HEK293 (cell line): ENCODE measurements around the gene WDR55.

ENCODE experiments used
- EGR2 ChIP-seq: fragments of 450-650 bp; formaldehyde crosslinking; IDR thresholded peaks from 2 replicates; pipeline ENCODE4 v1.5.1; 2016; ENCODE audit warnings: low read depth, missing biosample characterization, missing genetic modification characterization
- GLIS2 ChIP-seq: fragments of 450-650 bp; formaldehyde crosslinking; IDR thresholded peaks from 2 replicates; pipeline ENCODE4 v1.5.1; 2016; ENCODE audit warnings: missing biosample characterization, missing genetic modification characterization
- KLF1 ChIP-seq: fragments of 450-650 bp; formaldehyde crosslinking; IDR thresholded peaks from 2 replicates; pipeline ENCODE4 v1.5.1; 2016; ENCODE audit warnings: missing biosample characterization, missing genetic modification characterization
- KLF8 ChIP-seq: fragments of 450-650 bp; formaldehyde crosslinking; IDR thresholded peaks from 2 replicates; pipeline ENCODE4 v1.5.1; 2016; ENCODE audit warnings: missing biosample characterization, missing genetic modification characterization
- MEIS1 ChIP-seq: sonication (generic); formaldehyde crosslinking; IDR thresholded peaks from 2 replicates; pipeline ENCODE4 v1.8.1; 2022; ENCODE audit warnings: missing genetic modification reagents, mild to moderate bottlenecking, borderline replicate concordance
- OSR2 ChIP-seq: fragments of 450-650 bp; formaldehyde crosslinking; IDR thresholded peaks from 2 replicates; pipeline ENCODE4 v1.5.1; 2016; ENCODE audit warnings: missing biosample characterization, missing genetic modification characterization
- YY1 ChIP-seq: fragments of 450-650 bp; formaldehyde crosslinking; IDR thresholded peaks from 2 replicates; pipeline ENCODE4 v1.5.1; 2018; ENCODE audit warnings: missing biosample characterization, missing genetic modification characterization
- ZBTB1 ChIP-seq: fragments of 450-650 bp; formaldehyde crosslinking; IDR thresholded peaks from 2 replicates; pipeline ENCODE4 v1.5.1; 2016; ENCODE audit warnings: missing biosample characterization, missing genetic modification characterization
- ZBTB17 ChIP-seq: fragments of 450-650 bp; formaldehyde crosslinking; IDR thresholded peaks from 2 replicates; pipeline ENCODE4 v1.5.1; 2016; ENCODE audit warnings: missing biosample characterization, missing genetic modification characterization
- ZBTB44 ChIP-seq: fragments of 450-650 bp; IDR thresholded peaks from 2 replicates; pipeline ENCODE4 v1.5.1; 2018; ENCODE audit warnings: missing biosample characterization, mild to moderate bottlenecking, missing genetic modification characterization
- ZBTB48 ChIP-seq: fragments of 450-650 bp; formaldehyde crosslinking; IDR thresholded peaks from 2 replicates; pipeline ENCODE4 v1.5.1; 2016; ENCODE audit warnings: missing biosample characterization, missing genetic modification characterization
- ZBTB8A ChIP-seq: fragments of 450-650 bp; formaldehyde crosslinking; IDR thresholded peaks from 2 replicates; pipeline ENCODE4 v1.5.1; 2016; ENCODE audit warnings: missing biosample characterization, missing genetic modification characterization
- ZEB2 ChIP-seq: fragments of 450-650 bp; formaldehyde crosslinking; IDR thresholded peaks from 2 replicates; pipeline ENCODE4 v1.5.1; 2016; ENCODE audit warnings: missing biosample characterization, missing genetic modification characterization
- ZFP37 ChIP-seq: fragments of 450-650 bp; formaldehyde crosslinking; IDR thresholded peaks from 2 replicates; pipeline ENCODE4 v1.5.1; 2016; ENCODE audit warnings: missing biosample characterization, missing genetic modification characterization
- ZNF121 ChIP-seq: fragments of 450-650 bp; formaldehyde crosslinking; IDR thresholded peaks from 2 replicates; pipeline ENCODE4 v1.5.1; 2016; ENCODE audit warnings: missing biosample characterization, missing genetic modification characterization
- ZNF132 ChIP-seq: fragments of 450-650 bp; formaldehyde crosslinking; IDR thresholded peaks from 2 replicates; pipeline ENCODE4 v1.5.1; 2017; ENCODE audit warnings: missing biosample characterization, missing genetic modification characterization, borderline replicate concordance
- ZNF140 ChIP-seq: fragments of 450-650 bp; formaldehyde crosslinking; IDR thresholded peaks from 2 replicates; pipeline ENCODE4 v1.5.1; 2016; ENCODE audit warnings: missing biosample characterization, missing genetic modification characterization
- ZNF174 ChIP-seq: fragments of 450-650 bp; formaldehyde crosslinking; IDR thresholded peaks from 2 replicates; pipeline ENCODE4 v1.5.0; 2017; ENCODE audit warnings: missing biosample characterization, mild to moderate bottlenecking, missing genetic modification characterization
- ZNF18 ChIP-seq: fragments of 450-650 bp; formaldehyde crosslinking; IDR thresholded peaks from 2 replicates; pipeline ENCODE4 v1.5.1; 2016; ENCODE audit warnings: missing biosample characterization, missing genetic modification characterization
- ZNF184 ChIP-seq: fragments of 450-650 bp; IDR thresholded peaks from 2 replicates; pipeline ENCODE4 v1.5.1; 2018; ENCODE audit warnings: missing biosample characterization, mild to moderate bottlenecking, missing genetic modification characterization
- ZNF19 ChIP-seq: fragments of 450-650 bp; formaldehyde crosslinking; IDR thresholded peaks from 2 replicates; pipeline ENCODE4; 2016; ENCODE audit warnings: missing biosample characterization, missing genetic modification characterization, low read depth
- ZNF223 ChIP-seq: fragments of 450-650 bp; formaldehyde crosslinking; IDR thresholded peaks from 2 replicates; pipeline ENCODE4 v1.5.1; 2016; ENCODE audit warnings: missing biosample characterization, missing genetic modification characterization
- ZNF24 ChIP-seq: fragments of 450-650 bp; formaldehyde crosslinking; IDR thresholded peaks from 2 replicates; pipeline ENCODE4 v1.5.1; 2016; ENCODE audit warnings: missing biosample characterization, missing genetic modification characterization
- ZNF280C ChIP-seq: fragments of 450-650 bp; formaldehyde crosslinking; IDR thresholded peaks from 2 replicates; pipeline ENCODE4 v1.5.1; 2016; ENCODE audit warnings: missing biosample characterization, missing genetic modification characterization
- ZNF302 ChIP-seq: fragments of 450-650 bp; formaldehyde crosslinking; IDR thresholded peaks from 2 replicates; pipeline ENCODE4 v1.5.1; 2016; ENCODE audit warnings: missing biosample characterization, missing genetic modification characterization, low read depth
- ZNF510 ChIP-seq: fragments of 450-650 bp; formaldehyde crosslinking; IDR thresholded peaks from 2 replicates; pipeline ENCODE4 v1.5.1; 2018; ENCODE audit warnings: mild to moderate bottlenecking, missing genetic modification characterization, missing biosample characterization; ENCODE audit not compliant: insufficient replicate concordance
- ZNF521 ChIP-seq: fragments of 450-650 bp; formaldehyde crosslinking; IDR thresholded peaks from 2 replicates; pipeline ENCODE4 v1.5.1; 2017; ENCODE audit warnings: missing biosample characterization, mild to moderate bottlenecking, missing genetic modification characterization
- ZNF529 ChIP-seq: fragments of 450-650 bp; formaldehyde crosslinking; IDR thresholded peaks from 2 replicates; pipeline ENCODE4 v1.5.1; 2017; ENCODE audit warnings: missing genetic modification characterization, missing biosample characterization; ENCODE audit not compliant: insufficient replicate concordance
- ZNF530 ChIP-seq: fragments of 450-650 bp; formaldehyde crosslinking; IDR thresholded peaks from 2 replicates; pipeline ENCODE4 v1.5.1; 2016; ENCODE audit warnings: low read depth, missing biosample characterization, missing genetic modification characterization
- ZNF549 ChIP-seq: fragments of 450-650 bp; IDR thresholded peaks from 2 replicates; pipeline ENCODE4 v1.5.1; 2018; ENCODE audit warnings: missing biosample characterization, missing genetic modification characterization, mild to moderate bottlenecking, inconsistent platforms, moderate library complexity
- ZNF580 ChIP-seq: fragments of 450-650 bp; formaldehyde crosslinking; IDR thresholded peaks from 2 replicates; pipeline ENCODE4 v1.5.1; 2016; ENCODE audit warnings: missing biosample characterization, missing genetic modification characterization
- ZNF600 ChIP-seq: fragments of 450-650 bp; formaldehyde crosslinking; IDR thresholded peaks from 2 replicates; pipeline ENCODE4 v1.5.1; 2016; ENCODE audit warnings: missing biosample characterization, missing genetic modification characterization
- ZNF610 ChIP-seq: fragments of 450-650 bp; formaldehyde crosslinking; IDR thresholded peaks from 2 replicates; pipeline ENCODE4 v1.5.1; 2016; ENCODE audit warnings: missing biosample characterization, missing genetic modification characterization, borderline replicate concordance
- ZNF654 ChIP-seq: fragments of 450-650 bp; formaldehyde crosslinking; IDR thresholded peaks from 2 replicates; pipeline ENCODE4 v1.5.1; 2016; ENCODE audit warnings: low read depth, missing biosample characterization, missing genetic modification characterization
- ZNF792 ChIP-seq: fragments of 450-650 bp; formaldehyde crosslinking; IDR thresholded peaks from 2 replicates; pipeline ENCODE4 v1.5.1; 2016; ENCODE audit warnings: missing biosample characterization, missing genetic modification characterization
- ZXDB ChIP-seq: fragments of 450-650 bp; formaldehyde crosslinking; IDR thresholded peaks from 2 replicates; pipeline ENCODE4 v1.5.1; 2016; ENCODE audit warnings: missing biosample characterization, missing genetic modification characterization

Gene WDR55

GRCh38 chr5:140710899-140711552 is 46.3 kb downstream of the WDR55 start (continued):
- TF ChIP-seq ZNF521 (no peak), YY1 (peak; percentile 66; the same call in 1 of the 2 replicates), KLF1 (tag by site-specific recombination) (peak; percentile 32; the same call in 1 of the 2 replicates), ZNF792 (tag by site-specific recombination) (no peak), KLF8 (tag by site-specific recombination) (peak; percentile 69), ZNF530 (tag by site-specific recombination) (no peak), ZNF132 (tag by site-specific recombination) (no peak), ZNF174 (tag by site-specific recombination) (no peak), ZNF223 (tag by site-specific recombination) (no peak), ZNF510 (tag by site-specific recombination) (peak; percentile 55), ZNF18 (tag by site-specific recombination) (no peak), ZBTB48 (tag by site-specific recombination) (peak; percentile 61; the same call in 1 of the 2 replicates), ZNF184 (tag by site-specific recombination) (peak; percentile 79), GLIS2 (tag by site-specific recombination) (no peak), OSR2 (peak; percentile 45; the same call in 1 of the 2 replicates), ZFP37 (tag by site-specific recombination) (peak; percentile 89), ZBTB1 (tag by site-specific recombination) (no peak), EGR2 (tag by site-specific recombination) (peak; percentile 69), ZNF600 (peak; percentile 93), ZNF529 (tag by site-specific recombination) (no peak), ZNF19 (tag by site-specific recombination) (no peak), ZXDB (tag by site-specific recombination) (0 out of 2 replicates have a peak, but pooled peaks have one; percentile 71), ZNF610 (tag by site-specific recombination) (peak; percentile 82; the same call in 1 of the 2 replicates), ZNF280C (tag by site-specific recombination) (no peak), ZNF654 (0 out of 2 replicates have a peak, but pooled peaks have one; percentile 2), ZNF580 (tag by site-specific recombination) (peak; percentile 83; the same call in 1 of the 2 replicates), ZNF302 (tag by site-specific recombination) (no peak), ZEB2 (tag by site-specific recombination) (peak; percentile 89), ZBTB8A (tag by site-specific recombination) (peak; percentile 47), ZBTB17 (peak; percentile 96), ZBTB44 (peak; percentile 77; the same call in 1 of the 2 replicates), ZNF549 (no peak), ZNF24 (tag by site-specific recombination) (peak; percentile 75; the same call in 1 of the 2 replicates), ZNF121 (0 out of 2 replicates have a peak, but pooled peaks have one; percentile 10), ZNF140 (no peak), MEIS1 (no peak)
